Measurements from ENCODE around the gene KRTAP9-1. TPM values are rescaled to one million over a fixed set of nuclear protein-coding genes. Genes with fewer than 3 reads are reported as not detected.
"Not testable (repeated sequence)": the region's sequence is repeated elsewhere in the genome, so short reads cannot be mapped to it uniquely, and the experiment has no call there.

Gene KRTAP9-1
- total and polyA plus RNA-seq, 2 donors from 2014 or later = not detected

DNA sequence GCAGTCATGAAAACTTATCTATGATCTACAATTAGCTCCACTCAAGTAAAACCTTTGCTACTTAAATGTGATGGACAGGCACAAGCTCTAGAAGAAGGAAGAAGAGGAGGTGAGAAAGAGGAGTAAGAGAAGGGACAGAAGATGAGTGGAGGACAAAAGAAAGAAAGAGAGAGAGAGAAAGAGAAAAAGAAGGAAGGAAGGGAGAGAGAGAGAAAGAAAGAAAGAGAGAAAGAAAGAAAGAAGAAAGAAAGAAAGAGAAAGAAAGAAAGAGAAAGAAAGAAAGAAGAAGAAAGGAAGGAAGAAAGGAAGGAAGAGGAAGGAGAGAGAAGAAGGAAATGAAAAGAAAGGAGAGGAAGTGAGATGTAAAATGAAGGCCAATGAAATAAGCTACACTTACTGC lies 40.4 kb downstream of the KRTAP9-1 start:
- Histone ChIP-seq H3K9ac (ENCODE audit: low read length in 3 of 3) (no peak overlapping the region), H3K4me3 (ENCODE audit: low read length in 3 of 3) (no peak overlapping the region), H3K36me3 (ENCODE audit: control insufficient read depth in 2 of 3, insufficient read depth in 3 of 3, low read length in 3 of 3) (no peaks in the 10 kb centered on the region), H3K27me3 (ENCODE audit: control insufficient read depth, insufficient read depth, low read length) (no peaks in the 10 kb centered on the region), H3K27ac (ENCODE audit: low read depth in 2 of 2, low read length in 2 of 2) (no peak overlapping the region), H3K4me1 (ENCODE audit: control insufficient read depth in 2 of 3, insufficient read depth in 2 of 3, low read depth in 1 of 3, low read length in 3 of 3) (no peaks in the 10 kb centered on the region), H3K9me3 (ENCODE audit: control insufficient read depth in 2 of 3, insufficient read depth in 1 of 3, low read length in 3 of 3) (no peaks in the 10 kb centered on the region)
- no peak for FAIRE-seq
- TF ChIP-seq, protein P1, sequence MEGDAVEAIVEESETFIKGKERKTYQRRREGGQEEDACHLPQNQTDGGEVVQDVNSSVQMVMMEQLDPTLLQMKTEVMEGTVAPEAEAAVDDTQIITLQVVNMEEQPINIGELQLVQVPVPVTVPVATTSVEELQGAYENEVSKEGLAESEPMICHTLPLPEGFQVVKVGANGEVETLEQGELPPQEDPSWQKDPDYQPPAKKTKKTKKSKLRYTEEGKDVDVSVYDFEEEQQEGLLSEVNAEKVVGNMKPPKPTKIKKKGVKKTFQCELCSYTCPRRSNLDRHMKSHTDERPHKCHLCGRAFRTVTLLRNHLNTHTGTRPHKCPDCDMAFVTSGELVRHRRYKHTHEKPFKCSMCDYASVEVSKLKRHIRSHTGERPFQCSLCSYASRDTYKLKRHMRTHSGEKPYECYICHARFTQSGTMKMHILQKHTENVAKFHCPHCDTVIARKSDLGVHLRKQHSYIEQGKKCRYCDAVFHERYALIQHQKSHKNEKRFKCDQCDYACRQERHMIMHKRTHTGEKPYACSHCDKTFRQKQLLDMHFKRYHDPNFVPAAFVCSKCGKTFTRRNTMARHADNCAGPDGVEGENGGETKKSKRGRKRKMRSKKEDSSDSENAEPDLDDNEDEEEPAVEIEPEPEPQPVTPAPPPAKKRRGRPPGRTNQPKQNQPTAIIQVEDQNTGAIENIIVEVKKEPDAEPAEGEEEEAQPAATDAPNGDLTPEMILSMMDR (IDR thresholded peaks at IDR 0.05; ENCODE audit: borderline replicate concordance, extremely low read depth, insufficient read depth) = no peak
- DNase-seq = no peak
- intact Hi-C loops (cut with DNase I) = no loop called here

GRCh38 chr17:41231731-41232130 lies 42.0 kb downstream of the KRTAP9-1 start:
- DNase-seq = no peak
- Histone ChIP-seq H3K27me3 (ENCODE audit: control insufficient read depth, insufficient read depth, low read length) (no peaks in the 10 kb centered on the region), H3K27ac (ENCODE audit: low read depth in 2 of 2, low read length in 2 of 2) (no peak overlapping the region), H3K9me3 (ENCODE audit: control insufficient read depth in 2 of 3, insufficient read depth in 1 of 3, low read length in 3 of 3) (no peaks in the 10 kb centered on the region), H3K9ac (ENCODE audit: low read length in 3 of 3) (no peak overlapping the region), H3K4me1 (ENCODE audit: control insufficient read depth in 2 of 3, insufficient read depth in 2 of 3, low read depth in 1 of 3, low read length in 3 of 3) (no peaks in the 10 kb centered on the region), H3K4me3 (ENCODE audit: low read length in 3 of 3) (no peak overlapping the region), H3K36me3 (ENCODE audit: control insufficient read depth in 2 of 3, insufficient read depth in 3 of 3, low read length in 3 of 3) (no peaks in the 10 kb centered on the region)
- TF ChIP-seq, protein P1 (IDR thresholded peaks at IDR 0.05; ENCODE audit: borderline replicate concordance, extremely low read depth, insufficient read depth) = no peak
- no peak for FAIRE-seq
- intact Hi-C loops (cut with DNase I) = no loop called here

DNA sequence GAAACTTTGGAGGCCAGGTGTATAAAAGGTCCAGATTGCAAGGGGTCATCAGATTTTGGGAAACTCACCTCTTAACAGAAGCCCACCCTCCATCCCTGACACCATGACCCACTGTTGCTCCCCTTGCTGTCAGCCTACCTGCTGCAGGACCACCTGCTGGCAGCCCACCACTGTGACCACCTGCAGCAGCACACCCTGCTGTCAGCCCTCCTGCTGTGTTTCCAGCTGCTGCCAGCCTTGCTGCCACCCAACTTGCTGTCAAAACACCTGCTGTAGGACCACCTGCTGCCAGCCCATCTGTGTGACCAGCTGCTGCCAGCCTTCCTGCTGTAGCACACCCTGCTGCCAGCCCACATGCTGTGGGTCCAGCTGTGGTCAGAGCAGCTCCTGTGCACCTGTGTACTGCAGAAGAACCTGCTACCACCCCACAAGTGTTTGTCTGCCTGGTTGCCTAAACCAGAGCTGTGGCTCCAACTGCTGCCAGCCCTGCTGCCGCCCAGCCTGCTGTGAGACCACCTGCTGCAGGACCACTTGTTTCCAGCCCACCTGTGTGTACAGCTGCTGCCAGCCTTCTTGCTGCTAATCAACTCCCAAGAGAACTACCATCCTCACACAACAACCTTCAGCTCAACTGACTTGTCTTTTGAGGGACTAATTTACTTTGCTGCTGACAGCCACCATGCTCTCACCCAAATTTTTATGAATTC lies 42.9 kb downstream of the KRTAP9-1 start, which contains the start of gene KRTAP9-3:
Gene KRTAP9-3 (plus strand): TSS at position 51 of the 707 bp plus-strand sequence. CDS start 53 bp downstream, at position 104.
- H3K36me3 ChIP-seq (ENCODE audit: control insufficient read depth in 2 of 3, insufficient read depth in 3 of 3, low read length in 3 of 3); H3K4me3 ChIP-seq (ENCODE audit: low read length in 3 of 3); H3K27ac ChIP-seq (ENCODE audit: low read depth in 2 of 2, low read length in 2 of 2); H3K9ac ChIP-seq (ENCODE audit: low read length in 3 of 3); FAIRE-seq; H3K4me1 ChIP-seq (ENCODE audit: control insufficient read depth in 2 of 3, insufficient read depth in 2 of 3, low read depth in 1 of 3, low read length in 3 of 3); intact Hi-C loops (cut with DNase I); H3K9me3 ChIP-seq (ENCODE audit: control insufficient read depth in 2 of 3, insufficient read depth in 1 of 3, low read length in 3 of 3); H3K27me3 ChIP-seq (ENCODE audit: control insufficient read depth, insufficient read depth, low read length): not testable (repeated sequence)
- DNase-seq = peak in 1 of 5 donors; percentile 52

- H3K27ac ChIP-seq (ENCODE audit: low read depth in 2 of 2, low read length in 2 of 2); H3K36me3 ChIP-seq (ENCODE audit: control insufficient read depth in 2 of 3, insufficient read depth in 3 of 3, low read length in 3 of 3); FAIRE-seq; H3K9me3 ChIP-seq (ENCODE audit: control insufficient read depth in 2 of 3, insufficient read depth in 1 of 3, low read length in 3 of 3); intact Hi-C loops (cut with DNase I); H3K9ac ChIP-seq (ENCODE audit: low read length in 3 of 3); H3K27me3 ChIP-seq (ENCODE audit: control insufficient read depth, insufficient read depth, low read length); H3K4me1 ChIP-seq (ENCODE audit: control insufficient read depth in 2 of 3, insufficient read depth in 2 of 3, low read depth in 1 of 3, low read length in 3 of 3); DNase-seq; H3K4me3 ChIP-seq (ENCODE audit: low read length in 3 of 3): not testable (repeated sequence)
Measured at GRCh38 chr17:41237116-41237515, 47.4 kb downstream of the KRTAP9-1 start.

DNA sequence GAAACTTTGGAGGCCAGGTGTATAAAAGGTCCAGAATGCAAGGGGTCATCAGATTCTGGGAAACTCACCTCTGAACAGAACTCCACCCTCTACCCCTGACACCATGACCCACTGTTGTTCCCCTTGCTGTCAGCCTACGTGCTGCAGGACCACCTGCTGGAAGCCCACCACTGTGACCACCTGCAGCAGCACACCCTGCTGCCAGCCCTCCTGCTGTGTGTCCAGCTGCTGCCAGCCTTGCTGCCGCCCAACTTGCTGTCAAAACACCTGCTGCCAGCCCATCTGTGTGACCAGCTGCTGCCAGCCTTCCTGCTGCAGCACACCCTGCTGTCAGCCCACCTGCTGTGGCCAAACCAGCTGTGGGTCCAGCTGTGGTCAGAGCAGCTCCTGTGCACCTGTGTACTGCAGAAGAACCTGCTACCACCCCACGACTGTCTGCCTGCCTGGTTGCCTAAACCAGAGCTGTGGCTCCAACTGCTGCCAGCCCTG lies 48.3 kb downstream of the KRTAP9-1 start, which contains the start of gene KRTAP9-8:
Gene KRTAP9-8 (plus strand): TSS at position 51 of the 489 bp plus-strand sequence. CDS start 53 bp downstream, at position 104.
- H3K27ac ChIP-seq (ENCODE audit: low read depth in 2 of 2, low read length in 2 of 2); H3K4me1 ChIP-seq (ENCODE audit: control insufficient read depth in 2 of 3, insufficient read depth in 2 of 3, low read depth in 1 of 3, low read length in 3 of 3); H3K4me3 ChIP-seq (ENCODE audit: low read length in 3 of 3); H3K36me3 ChIP-seq (ENCODE audit: control insufficient read depth in 2 of 3, insufficient read depth in 3 of 3, low read length in 3 of 3); intact Hi-C loops (cut with DNase I); H3K9ac ChIP-seq (ENCODE audit: low read length in 3 of 3); FAIRE-seq; H3K27me3 ChIP-seq (ENCODE audit: control insufficient read depth, insufficient read depth, low read length); H3K9me3 ChIP-seq (ENCODE audit: control insufficient read depth in 2 of 3, insufficient read depth in 1 of 3, low read length in 3 of 3): not testable (repeated sequence)
- peak in 1 of 5 donors; percentile 49 for DNase-seq

Data from kidney (tissue), 14 donors.